HL-60 (cell line): ENCODE results near the gene TBCA.

ENCODE experiments used
- POLR2AphosphoS5 ChIP-seq: IDR thresholded peaks from 2 replicates; pipeline ENCODE4 v1.6.1; 2012; ENCODE audit warnings: low read depth
- TF ChIP-seq, protein P1 (sequence below): IDR thresholded peaks from one replicate; pipeline ENCODE4 v1.5.1; 2011; ENCODE audit warnings: low read length, control low read depth, inconsistent platforms; ENCODE audit not compliant: insufficient read depth

GRCh38 chr5:77774981-77775789 is 954 bp downstream of the TBCA start:
- TF ChIP-seq, protein P1, sequence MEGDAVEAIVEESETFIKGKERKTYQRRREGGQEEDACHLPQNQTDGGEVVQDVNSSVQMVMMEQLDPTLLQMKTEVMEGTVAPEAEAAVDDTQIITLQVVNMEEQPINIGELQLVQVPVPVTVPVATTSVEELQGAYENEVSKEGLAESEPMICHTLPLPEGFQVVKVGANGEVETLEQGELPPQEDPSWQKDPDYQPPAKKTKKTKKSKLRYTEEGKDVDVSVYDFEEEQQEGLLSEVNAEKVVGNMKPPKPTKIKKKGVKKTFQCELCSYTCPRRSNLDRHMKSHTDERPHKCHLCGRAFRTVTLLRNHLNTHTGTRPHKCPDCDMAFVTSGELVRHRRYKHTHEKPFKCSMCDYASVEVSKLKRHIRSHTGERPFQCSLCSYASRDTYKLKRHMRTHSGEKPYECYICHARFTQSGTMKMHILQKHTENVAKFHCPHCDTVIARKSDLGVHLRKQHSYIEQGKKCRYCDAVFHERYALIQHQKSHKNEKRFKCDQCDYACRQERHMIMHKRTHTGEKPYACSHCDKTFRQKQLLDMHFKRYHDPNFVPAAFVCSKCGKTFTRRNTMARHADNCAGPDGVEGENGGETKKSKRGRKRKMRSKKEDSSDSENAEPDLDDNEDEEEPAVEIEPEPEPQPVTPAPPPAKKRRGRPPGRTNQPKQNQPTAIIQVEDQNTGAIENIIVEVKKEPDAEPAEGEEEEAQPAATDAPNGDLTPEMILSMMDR, result no peak
- TF ChIP-seq POLR2AphosphoS5, result no peak
